HG03565 (cell line): Measurements from ENCODE around the gene GLYR1.

Source experiments
- ATAC-seq: cut with Tn5 transposase; IDR thresholded peaks from one replicate; pipeline ENCODE4 v1.9.1; 2021; ENCODE audit warnings: mild to moderate bottlenecking, moderate library complexity; ENCODE audit not compliant: unreplicated experiment

GLYR1 gene

GRCh38 chr16:4767872-4768548 lies 79.1 kb downstream of the GLYR1 start:
- no peak for ATAC-seq

- peak; percentile 83 for ATAC-seq
Measured at GRCh38 chr16:4766875-4767628, 80.0 kb downstream of the GLYR1 start, which contains the start of gene ZNF500. Gene ZNF500, minus strand, starts transcription at chr16:4767162. Its CDS starts 1,184 bp downstream, at chr16:4765978.

- ATAC-seq, result no peak
Measured at GRCh38 chr16:4765511-4766474, 81.3 kb downstream of the GLYR1 start.

DNA sequence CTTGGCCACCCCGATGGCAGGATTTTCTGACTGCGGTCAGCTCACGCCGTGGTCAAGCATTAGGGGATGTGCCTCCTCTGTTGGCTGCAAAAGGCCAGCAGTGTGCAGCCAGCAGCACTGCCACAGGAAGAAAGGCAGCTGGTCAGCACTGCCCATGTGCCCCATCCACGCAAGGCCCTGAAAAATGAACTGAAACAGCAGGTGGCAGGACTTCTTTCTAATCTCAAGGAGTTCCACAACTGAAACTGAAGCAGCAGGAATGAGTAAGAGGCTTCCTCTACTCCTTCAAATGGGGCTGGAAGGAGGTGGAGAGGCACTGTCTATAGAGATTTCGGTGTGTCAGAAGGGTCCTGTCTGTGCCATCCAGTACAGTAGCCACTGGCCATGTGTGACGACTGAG lies 83.3 kb downstream of the GLYR1 start:
- ATAC-seq, result no peak

GRCh38 chr16:4762205-4762604 lies 84.9 kb downstream of the GLYR1 start:
- ATAC-seq, result no peak

- no peak for ATAC-seq
Measured at GRCh38 chr16:4760221-4760910, 86.7 kb downstream of the GLYR1 start.

DNA sequence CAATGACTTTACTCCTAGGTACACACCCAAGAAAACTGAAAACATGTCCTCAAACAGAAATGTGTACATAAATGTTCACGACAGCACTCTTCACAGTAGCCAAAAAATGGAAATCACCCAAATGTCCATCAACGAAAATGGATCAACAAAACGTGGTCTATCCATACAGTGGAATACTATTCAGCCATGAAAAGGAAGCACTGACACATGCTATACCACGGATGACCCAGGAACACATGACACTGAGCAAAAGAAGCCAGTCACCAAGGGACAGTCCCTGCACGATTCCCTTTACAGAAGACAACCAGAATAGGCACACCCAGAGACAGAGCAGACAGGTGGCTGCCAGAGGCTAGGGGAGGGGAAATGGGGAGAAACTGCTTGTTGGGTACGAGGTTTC lies 91.4 kb downstream of the GLYR1 start:
- ATAC-seq, result no peak

- no peak for ATAC-seq
Measured at GRCh38 chr16:4754865-4755264, 92.2 kb downstream of the GLYR1 start.

DNA sequence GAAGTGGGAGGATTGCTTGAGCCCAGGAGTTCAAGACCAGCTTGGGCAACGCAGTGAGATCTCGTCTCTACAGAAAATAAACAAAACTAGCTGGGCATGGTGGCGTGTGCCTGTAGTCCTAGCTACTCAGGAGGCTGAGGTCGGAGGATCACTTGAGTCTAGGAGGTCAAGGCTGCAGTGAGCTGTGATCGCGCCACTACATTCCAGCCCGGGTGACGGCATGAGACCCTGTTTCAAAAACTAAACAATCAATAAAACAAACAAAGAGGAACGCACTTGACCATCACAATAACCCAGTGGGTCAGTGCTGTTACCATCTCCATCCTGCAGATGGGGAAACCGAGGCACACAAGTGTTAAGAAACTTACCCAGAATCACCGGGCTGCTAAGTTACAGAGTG lies 93.9 kb downstream of the GLYR1 start:
- ATAC-seq, result no peak
